GM19023 (cell line): ENCODE results near the gene TNIP1.

Experiments
- ATAC-seq: cut with Tn5 transposase; IDR thresholded peaks from one replicate; pipeline ENCODE4 v1.9.1; 2021; ENCODE audit warnings: mild to moderate bottlenecking, moderate library complexity; ENCODE audit not compliant: unreplicated experiment

TNIP1 gene

DNA sequence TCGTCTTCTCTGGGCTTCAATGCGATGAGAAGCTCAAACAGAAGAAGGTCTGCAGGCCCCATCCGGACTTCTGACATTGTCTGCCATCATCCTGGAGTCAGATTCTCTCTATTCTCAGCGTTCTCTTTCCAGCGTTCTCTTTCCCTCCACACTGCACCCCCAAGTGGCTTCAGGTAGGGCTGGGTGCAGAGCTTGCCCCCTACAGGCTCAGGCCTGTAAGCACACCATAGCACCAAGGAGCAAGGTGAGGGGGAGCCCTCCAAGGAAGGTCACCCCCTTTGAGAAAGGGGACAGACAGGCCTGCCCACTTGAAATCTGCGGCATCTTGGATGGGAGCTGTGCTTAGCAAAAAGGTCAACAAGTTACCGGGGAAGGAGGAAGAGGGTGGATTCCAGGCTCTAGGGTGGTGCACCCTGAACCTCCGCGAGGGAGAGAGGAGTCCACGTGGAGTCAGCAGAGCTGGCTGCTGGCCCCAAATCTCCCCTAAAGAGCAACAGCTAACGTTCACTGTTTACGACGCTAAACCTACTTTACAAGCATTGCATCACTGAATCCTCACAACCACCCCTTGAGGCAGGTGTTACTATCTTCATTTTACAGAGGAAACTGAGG is 32.9 kb downstream of the TNIP1 start:
- ATAC-seq = no peak

DNA sequence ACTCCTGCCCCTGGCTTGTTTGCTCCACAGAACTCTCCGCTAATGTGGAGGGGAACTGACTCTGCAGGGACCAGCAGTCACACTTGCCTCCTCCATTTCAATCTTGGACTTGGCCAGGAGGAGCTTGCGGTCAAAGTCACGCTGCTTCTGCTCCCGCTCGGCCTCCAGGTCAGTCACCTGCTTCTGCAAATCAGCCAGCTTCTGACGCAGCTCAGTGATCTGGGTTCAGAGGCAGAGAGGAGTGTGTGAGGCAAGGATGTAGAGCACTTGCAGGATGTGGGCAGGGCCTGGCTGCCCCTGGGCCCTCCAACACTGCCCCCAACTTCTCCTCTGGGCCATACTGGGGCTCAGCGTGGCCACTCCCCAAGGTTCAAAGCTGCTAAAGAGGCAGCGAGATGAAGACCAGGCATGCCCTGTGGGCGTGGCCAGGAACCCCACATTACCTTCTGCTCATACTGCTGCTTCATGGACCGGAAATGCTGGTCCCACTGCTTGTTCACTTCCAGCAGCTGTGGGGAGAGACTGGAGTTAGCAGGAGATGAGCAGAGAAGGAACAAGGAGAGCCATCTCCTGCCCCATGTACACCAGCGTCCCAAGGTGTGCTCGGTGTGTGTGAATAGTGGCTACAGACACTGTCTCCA is 38.3 kb downstream of the TNIP1 start:
- no peak for ATAC-seq

DNA sequence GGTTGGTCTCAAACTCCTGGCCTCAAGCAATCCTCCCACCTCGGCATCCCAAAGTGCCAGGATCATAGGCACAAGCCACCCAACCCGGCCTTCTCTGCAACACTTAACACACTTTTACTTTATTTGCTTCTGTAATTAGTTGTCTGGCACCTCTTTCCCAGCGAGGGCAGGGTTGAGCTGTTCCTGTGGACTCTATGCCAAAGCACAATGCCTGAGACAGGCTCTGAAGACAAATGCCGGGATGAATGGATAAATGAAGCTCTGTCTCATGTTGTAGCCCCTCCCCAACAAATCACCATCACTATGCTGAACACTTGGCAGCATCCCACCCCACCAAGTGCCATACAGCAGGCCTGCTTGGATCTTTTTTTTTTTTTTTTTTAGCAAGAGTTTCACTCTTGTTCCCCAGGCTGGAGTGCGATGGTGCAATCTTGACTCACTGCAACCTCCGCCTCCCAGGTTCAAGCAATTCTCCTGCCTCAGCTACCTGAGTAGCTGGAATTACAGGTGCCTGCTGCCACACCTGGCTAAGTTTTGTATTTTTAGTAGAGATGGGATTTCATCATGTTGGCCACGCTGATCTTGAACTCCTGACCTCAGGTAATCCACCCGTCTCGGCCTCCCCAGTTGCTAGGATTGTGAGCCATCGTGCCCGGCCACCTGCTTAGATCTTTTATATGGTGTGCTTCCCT is 39.1 kb downstream of the TNIP1 start:
- no peak for ATAC-seq

GRCh38 chr5:151040211-151040747 is 40.6 kb downstream of the TNIP1 start:
- no peak for ATAC-seq

GRCh38 chr5:151039665-151040064 is 41.2 kb downstream of the TNIP1 start:
- no peak for ATAC-seq

DNA sequence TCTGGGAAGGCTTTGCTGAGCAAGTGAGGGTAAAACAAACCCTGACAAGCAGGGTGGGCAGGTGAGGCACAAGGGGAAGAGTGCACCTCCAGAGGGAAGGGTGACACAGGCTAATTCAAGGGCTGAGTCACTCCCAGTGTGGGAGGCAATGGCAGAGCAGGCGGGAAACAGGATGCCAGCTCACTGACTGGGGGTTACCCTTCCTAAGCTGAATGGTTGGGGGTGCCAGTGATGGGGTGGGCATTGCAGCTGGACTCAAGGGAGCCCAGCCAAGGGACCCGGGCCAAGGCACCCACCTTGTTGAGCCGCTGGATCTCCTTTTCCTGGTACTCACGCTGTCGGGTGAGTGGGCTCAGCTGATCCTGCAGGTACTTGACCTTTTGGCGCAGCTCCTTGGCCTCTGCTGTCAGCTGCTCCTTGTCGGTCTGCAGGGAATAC is 42.0 kb downstream of the TNIP1 start:
- no peak for ATAC-seq

- no peak for ATAC-seq
Observed at GRCh38 chr5:151038412-151038745, 42.5 kb downstream of the TNIP1 start.

DNA sequence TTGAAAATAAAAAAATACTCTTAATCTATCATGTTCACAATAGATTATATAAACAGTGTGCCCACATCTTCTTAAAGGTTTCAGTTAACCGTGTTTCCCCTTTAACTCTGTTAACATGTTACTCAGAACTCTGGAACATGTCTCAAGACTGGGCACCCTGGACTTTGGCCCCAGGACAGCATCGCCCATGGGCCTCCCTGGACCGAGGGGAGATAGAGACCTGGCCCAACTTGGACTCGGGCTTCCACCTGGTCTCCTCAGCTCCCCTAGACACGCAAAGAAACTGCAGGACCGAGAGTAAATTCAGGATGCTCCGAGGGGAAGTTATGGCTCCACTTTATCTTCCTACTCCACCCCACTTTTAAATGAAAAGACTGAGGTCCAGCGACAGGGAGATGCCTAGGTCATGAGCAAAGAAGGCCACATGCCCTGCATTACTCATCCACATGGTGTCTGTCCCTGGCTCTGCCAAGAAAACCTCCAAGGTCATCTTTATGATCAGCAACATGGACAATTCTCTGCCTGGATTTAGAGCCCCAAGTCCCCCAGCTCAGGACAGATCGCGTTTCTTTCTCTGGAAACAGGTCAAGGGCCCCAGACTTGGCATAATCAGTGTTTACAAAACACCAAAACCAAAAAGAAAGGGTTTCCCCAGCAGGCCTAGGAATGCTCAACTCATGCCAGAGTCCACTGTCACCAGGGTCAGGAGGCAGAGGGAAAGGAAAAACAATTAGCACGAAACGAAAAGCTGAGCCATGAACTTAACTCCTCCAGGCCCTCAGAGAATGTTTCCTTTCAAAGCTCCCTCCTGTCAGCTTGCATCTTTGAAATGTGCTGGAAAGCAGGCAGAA is 43.0 kb downstream of the TNIP1 start:
- no peak for ATAC-seq

- no peak for ATAC-seq
Observed at GRCh38 chr5:151036556-151036955, 44.3 kb downstream of the TNIP1 start.

DNA sequence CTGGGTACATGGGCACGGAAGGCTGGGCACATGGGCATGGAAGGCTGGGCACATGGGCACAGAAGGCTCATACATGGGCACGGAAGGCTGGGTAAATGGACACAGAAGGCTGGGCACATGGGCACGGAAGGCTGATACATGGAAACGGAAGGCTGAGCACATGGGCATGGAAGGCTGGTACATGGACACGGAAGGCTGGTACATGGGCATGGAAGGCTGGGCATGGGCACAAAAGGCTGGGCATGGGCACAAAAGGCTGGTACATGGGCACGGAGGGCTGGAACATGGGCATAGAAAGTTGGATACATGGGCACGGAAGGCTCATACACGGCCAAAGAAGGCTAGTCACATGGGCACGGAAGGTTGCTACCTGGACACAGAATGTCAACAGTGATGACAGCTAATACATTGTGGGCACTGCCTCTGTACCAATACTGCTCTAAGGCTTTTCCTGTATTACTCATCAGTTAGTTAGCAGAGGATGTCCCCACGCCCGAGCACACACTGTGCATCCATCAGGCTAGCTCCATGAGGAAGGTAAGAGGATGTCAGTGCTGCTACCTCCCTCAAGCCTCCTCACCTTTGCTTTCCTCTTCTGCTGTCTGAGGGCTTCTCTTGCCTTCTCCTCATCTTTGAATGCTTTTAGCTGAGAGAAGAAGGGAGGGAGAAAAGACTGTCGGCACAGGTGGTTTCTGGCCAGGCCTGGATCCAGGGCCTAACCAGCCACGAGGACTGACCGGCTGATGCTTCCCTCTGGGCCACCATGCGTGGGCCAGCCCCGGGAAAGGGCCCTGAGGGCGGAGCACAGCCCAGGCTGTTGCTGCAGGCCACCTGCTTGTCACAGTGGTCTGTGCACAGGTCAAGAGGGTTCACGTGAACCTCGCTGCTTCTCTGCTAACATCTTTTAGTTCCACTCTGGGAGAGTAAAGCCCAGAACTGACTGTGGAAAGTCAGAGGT is 46.1 kb downstream of the TNIP1 start:
- ATAC-seq = no peak

DNA sequence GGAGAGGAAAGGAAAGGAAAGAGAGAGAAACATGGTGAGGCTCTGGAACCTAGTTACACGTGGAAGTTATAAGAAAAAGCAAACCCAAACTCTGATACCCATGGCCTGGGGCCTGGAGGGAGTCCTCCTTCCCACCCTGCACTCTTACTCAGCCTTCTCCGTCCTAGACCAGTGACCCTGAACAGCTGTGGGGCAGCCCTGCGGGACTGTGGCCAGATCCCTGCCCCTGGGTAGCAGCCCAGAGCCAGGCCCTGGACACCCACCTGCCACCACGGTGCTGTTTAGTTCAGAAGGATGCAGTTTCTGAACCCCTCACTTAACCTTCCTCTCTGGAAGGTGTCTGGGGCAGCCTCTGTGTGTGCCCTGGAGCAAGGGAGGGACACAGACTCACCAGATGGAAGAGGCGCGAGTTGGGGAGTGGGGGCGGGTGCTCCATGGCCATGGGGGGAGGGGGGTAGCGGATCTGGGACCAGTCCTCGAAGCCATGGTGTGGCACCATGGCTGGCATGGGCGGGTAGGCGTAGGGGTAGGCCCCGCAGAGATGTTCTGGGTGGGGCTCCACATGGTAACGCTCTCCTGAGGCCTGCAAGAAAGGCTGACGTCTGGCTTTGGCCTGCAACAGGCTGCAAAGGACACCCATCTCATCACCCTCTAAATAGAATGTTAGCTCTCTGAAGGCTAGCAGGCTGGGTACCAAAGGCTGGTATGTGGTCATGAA is 47.5 kb downstream of the TNIP1 start:
- no peak for ATAC-seq

DNA sequence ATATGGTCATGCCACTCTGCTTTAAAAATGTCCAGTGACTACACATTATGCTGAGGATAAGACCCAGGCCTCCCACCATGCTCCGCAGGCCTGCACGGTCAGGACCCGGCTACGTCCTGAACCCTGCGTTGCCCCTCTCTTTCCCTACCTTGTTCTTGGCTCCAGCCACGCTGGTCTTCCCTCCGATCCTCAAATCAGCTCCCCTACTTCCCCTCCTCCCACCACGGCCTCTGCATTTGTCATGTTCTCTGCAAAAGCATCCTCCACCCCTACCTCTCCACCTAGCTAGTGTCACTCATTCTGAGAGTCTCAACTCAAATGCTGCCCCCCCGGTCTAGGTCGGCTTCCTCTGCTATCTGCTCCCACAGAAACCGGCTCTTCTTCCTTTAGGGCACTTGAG is 49.3 kb downstream of the TNIP1 start:
- no peak for ATAC-seq

DNA sequence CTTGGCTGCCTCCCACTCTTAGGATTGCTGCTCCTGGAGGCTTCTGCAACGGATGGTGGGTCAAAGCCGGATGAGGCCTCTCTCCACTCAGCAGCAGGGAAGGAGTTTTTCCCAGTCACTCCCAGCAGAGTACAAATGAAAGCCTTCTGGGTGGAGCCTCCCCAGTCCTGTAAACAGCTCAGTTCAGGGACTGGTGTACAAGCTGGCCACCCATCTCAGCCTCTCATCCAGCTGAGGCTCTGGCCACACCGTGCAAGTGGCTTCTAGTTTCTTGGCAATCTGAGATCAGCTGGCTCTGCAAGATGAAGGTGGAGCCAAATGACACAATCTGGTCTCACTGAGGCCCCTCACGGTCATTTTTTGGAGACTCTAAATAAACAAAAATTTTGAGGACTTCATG is 50.5 kb downstream of the TNIP1 start:
- no peak for ATAC-seq

- ATAC-seq = no peak
Observed at GRCh38 chr5:151030056-151030336, 50.8 kb downstream of the TNIP1 start.

DNA sequence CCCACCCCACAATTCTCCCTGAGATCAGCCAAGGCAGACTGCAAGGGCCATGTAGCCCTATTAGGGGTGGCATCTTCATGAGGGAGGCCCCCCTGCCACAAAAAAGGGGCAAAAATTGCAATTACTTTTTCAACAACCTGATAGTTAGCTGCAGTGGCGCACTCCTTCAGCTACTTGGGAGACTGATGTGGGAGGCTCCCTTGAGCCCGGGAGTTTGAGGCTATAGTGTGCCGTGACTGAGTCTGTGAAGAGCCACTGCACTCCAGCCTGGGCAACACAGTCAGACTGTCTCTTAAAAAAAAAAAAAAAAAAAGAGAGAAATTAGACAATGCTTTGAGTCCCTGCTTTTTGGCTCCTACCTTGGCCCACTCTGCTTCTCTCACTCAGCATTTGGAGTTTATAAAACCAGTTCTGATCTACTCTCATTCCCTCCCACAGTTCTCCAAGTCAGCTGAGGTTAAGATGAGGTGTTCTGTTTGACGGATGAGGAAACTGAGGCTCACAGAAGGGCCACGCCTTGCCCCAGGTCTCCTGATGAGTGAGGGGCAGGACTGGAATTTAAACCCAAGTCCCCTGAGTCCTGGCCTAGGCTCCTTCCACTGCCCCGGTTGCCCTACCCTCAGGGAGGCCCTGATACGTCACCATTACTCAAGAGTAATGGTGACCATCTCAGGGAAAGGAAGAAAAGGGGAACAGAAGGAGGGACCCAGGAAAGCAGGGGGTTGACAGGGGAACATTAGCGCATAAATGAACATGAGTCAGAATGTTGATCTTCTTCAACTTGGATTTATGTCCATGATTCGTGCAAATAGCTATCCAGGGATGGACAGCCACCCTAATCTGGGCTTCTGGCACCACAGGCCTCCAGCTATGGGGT is 51.4 kb downstream of the TNIP1 start:
- ATAC-seq = no peak

GRCh38 chr5:151028717-151029116 is 52.1 kb downstream of the TNIP1 start:
- ATAC-seq = no peak

- ATAC-seq = no peak
Observed at GRCh38 chr5:151027961-151028479, 52.8 kb downstream of the TNIP1 start.

GRCh38 chr5:151026679-151027078 is 54.2 kb downstream of the TNIP1 start:
- ATAC-seq = no peak

DNA sequence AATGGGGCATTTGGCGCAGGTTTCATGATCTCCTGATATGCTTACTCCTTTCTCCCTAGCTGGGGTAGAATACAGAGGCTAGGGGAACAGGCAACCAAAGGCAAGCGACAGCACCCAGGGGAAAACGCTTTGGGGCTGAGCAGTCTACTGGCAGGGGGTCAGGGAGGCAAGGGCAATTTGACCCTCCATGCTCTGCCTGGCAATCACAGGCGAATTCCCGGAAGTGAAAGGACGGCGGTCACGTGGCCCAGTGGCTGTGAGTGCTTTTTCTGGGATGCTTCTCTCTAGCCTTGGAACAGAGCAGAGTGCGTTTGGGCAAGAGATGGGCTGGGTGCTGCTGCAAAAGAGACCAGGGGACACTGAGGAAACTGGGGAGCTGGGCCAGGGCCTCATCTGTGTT is 54.7 kb downstream of the TNIP1 start:
- ATAC-seq = no peak
